Choroid plexus epithelial cell (primary cell): ENCODE results near the gene ADAMTS14.
"Not testable (repeated sequence)": the region's sequence is repeated elsewhere in the genome, so short reads cannot be mapped to it uniquely, and the experiment has no call there.

ENCODE experiments used
- DNase-seq: peaks from one replicate; pipeline ENCODE4 v3.0.0-alpha.2; 2010; ENCODE audit warnings: low read depth
- H3K4me3 ChIP-seq: 2 replicates; pipeline ENCODE4 v1.5.1; 2011; ENCODE audit warnings: low read depth, mild to moderate bottlenecking, control low read depth, low read length, moderate library complexity
- TF ChIP-seq, protein P1 (sequence below): conservative IDR thresholded peaks from 2 replicates; pipeline ENCODE4 v1.5.1; 2011; ENCODE audit warnings: low read depth, mild to moderate bottlenecking, control low read depth, inconsistent platforms, low read length, moderate library complexity

Gene ADAMTS14

DNA sequence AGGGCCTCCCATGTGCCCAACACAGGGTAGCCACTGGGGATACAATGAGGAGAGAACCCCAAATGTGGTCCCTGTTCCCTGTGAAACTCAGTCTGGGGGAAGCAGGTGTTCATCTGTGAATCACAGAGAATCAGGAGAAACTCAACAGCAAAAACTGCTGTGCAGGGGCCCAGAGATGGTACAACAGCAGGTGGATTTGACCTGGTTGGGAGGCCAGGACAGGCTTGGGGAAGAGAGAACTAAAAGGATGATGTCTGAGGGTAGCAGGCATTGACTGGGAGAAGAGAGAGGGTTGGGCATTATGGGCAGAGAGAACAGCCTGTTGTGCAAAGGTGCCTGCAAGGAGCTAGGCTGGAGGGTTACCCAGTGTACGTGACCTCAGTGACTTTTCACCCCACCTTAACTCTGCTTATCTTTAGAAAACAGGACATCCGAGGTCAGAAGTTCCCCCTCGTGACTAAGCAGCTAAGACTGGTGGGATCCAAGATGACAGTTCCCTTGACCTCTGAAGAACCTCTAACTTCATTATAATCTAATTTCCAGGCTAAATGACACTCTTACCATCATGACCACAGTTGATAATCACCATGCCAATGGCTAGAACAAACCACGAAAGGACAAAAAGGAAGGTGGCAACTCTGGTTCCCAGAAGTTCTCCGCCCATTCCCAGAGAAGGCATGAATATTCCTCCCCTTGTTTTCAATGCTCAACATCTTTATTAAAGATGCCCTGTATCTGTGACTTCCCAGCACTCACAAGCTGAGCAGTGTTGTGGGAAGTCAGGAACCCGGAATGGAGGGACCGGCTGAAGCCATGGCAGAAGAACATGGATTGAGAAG, 5.1 kb upstream of the ADAMTS14 start:
- no peak overlapping the region for H3K4me3 ChIP-seq
- no peak for DNase-seq
- TF ChIP-seq, protein P1, sequence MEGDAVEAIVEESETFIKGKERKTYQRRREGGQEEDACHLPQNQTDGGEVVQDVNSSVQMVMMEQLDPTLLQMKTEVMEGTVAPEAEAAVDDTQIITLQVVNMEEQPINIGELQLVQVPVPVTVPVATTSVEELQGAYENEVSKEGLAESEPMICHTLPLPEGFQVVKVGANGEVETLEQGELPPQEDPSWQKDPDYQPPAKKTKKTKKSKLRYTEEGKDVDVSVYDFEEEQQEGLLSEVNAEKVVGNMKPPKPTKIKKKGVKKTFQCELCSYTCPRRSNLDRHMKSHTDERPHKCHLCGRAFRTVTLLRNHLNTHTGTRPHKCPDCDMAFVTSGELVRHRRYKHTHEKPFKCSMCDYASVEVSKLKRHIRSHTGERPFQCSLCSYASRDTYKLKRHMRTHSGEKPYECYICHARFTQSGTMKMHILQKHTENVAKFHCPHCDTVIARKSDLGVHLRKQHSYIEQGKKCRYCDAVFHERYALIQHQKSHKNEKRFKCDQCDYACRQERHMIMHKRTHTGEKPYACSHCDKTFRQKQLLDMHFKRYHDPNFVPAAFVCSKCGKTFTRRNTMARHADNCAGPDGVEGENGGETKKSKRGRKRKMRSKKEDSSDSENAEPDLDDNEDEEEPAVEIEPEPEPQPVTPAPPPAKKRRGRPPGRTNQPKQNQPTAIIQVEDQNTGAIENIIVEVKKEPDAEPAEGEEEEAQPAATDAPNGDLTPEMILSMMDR = no peak

DNA sequence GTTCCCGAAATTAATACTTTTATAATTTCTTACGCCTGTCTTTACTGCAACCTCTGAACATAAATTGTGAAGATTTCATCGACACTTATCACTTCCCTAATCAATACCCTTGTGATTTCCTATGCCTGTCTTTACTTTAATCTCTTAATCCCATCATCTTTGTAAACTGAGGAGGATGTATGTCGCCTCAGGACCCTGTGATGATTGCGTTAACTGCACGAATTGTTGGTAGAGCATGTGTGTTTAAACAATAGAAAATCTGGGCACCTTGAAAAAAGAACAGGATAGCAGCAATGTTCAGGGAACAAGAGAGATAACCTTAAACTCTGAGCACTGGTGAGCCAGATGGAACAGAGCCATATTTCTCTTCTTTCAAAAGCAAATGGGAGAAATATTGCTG, 4.5 kb upstream of the ADAMTS14 start:
- DNase-seq, H3K4me3 ChIP-seq: not testable (repeated sequence)

DNA sequence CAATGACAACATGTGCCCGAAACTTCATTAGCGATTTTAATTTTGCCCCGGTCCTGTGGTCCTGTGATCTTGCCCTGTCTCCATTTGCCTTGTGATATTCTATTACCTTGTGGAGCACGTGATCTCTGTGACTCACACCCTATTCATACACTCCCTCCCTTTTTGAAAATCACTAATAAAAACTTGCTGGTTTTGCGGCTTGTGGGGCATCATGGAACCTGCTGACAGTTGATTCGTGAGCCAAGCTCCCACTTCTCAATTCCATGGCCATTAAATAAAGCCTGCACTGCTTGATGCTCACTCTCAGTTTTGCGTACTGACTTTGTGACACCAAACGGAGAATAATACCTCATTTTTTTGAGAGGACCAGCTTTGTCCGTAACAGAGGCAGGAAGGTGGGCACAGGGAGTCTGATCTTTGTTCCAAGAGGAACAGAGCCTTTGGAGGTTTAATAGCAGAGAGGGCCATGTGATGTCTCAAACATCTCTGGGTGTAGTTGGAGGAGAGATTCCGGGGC, 3.8 kb upstream of the ADAMTS14 start:
- TF ChIP-seq, protein P1 = no peak
- no peak overlapping the region for H3K4me3 ChIP-seq
- peak; percentile 43 for DNase-seq

DNA sequence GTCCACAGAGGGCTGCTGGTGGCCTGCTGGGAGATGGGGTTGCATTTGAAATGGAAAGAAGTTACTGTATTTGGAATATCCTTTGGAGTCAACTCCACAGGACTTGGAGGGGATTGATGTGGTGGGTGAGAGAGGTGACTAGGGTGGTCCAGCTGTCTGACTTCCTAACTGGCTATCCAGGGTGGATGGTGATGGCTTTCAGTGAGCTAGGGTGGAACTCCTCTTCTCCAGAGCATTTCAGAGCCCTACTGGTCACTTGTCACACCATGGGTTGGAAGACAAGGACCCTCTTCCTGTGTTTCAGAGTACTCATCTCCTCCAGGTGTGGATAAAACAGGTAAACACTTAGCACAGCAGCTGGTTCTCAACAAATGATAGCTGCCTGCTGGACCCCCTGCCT, 3.3 kb upstream of the ADAMTS14 start:
- DNase-seq = no peak
- TF ChIP-seq, protein P1 = no peak

DNA sequence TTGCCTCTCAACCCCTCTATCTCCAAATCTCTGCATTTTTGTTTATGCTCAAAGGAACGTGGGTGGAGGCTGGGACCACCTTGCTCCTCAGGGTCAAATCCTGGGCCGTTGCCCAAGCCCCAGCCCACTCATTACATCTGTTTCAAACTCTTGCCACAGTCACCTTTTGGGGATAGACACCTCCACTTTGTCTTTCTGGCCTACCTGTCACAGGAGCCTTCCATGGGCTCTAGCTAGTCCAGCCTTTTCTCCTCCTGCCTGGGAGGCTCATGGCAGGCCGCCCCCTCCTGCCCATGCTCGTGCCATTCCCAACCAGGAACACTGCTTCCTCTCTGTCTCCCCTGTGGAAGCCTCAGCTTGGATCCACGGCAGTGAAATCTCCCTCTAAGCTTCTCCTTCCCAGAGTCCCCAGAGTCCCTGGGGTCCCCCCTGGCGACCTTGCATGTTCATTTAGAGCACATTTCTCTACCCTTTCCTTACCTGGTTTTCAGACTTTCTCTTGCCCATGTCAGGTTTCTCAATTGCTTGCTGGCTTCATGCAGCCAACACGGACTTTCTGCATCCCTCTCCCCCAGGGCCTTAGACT, 2.5 kb upstream of the ADAMTS14 start:
- DNase-seq = no peak
- TF ChIP-seq, protein P1 = no peak
- H3K4me3 ChIP-seq = no peak overlapping the region

More for the DNA sequence above, 3.3 kb upstream of the ADAMTS14 start:
- no peak overlapping the region for H3K4me3 ChIP-seq

DNA sequence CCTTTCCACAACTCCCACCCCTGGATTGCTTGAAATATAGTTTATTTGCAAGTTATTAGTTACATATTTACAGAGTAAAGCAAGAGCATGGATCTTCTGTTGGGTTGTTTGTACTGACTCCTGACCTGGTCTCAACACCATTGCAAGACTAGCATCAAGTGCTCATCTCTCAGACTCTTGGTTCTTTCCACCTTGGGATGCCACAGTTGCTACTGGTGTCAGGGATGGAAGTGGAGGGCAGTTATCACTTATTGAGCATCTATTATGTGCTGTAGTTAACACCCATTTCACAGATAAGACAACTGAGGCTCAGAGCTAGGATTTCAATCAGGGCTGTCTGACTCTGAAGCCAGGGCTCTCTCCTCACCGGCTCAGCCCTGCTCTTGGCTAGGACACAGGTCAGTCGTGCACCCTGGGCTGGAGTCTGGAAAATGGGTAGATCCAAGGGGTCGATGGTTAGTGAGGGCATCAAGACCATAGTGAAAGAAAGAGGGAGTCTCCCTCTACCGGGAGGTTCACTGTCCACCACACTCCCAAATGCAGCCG, 614 bp upstream of the ADAMTS14 start:
- TF ChIP-seq, protein P1 = peak; percentile 24
- peak overlapping the region; percentile 53 for H3K4me3 ChIP-seq

More for the DNA sequence above, 614 bp upstream of the ADAMTS14 start:
- DNase-seq = no peak
